Tibial nerve (tissue), 4 donors: ENCODE results near the gene TPSD1.

Experiments used
- EP300 ChIP-seq, 2 donors: sonication (generic); formaldehyde crosslinking; IDR thresholded peaks; one replicate each; pipeline ENCODE4 v1.6.1; 2017; ENCODE audit warnings: antibody characterized with exemption in 2 of 2, mild to moderate bottlenecking in 1 of 2
- POLR2A ChIP-seq, 2 donors: fragments of 450-650 bp; IDR thresholded peaks; one replicate each; pipeline ENCODE4 v1.6.1; 2017; ENCODE audit warnings: antibody characterized with exemption in 2 of 2, mild to moderate bottlenecking in 2 of 2, moderate library complexity in 2 of 2
- TF ChIP-seq, protein P1 (sequence below), 5 experiments: fragments of 200-600 bp in 3 of 5; fragments of 450-650 bp in 2 of 5; sonication (generic) in 3 of 5; IDR thresholded peaks; one replicate each; pipeline ENCODE4 v1.5.1; 2016 to 2019; ENCODE audit warnings: antibody characterized with exemption in 5 of 5, mild to moderate bottlenecking in 3 of 5, moderate library complexity in 2 of 5

DNA sequence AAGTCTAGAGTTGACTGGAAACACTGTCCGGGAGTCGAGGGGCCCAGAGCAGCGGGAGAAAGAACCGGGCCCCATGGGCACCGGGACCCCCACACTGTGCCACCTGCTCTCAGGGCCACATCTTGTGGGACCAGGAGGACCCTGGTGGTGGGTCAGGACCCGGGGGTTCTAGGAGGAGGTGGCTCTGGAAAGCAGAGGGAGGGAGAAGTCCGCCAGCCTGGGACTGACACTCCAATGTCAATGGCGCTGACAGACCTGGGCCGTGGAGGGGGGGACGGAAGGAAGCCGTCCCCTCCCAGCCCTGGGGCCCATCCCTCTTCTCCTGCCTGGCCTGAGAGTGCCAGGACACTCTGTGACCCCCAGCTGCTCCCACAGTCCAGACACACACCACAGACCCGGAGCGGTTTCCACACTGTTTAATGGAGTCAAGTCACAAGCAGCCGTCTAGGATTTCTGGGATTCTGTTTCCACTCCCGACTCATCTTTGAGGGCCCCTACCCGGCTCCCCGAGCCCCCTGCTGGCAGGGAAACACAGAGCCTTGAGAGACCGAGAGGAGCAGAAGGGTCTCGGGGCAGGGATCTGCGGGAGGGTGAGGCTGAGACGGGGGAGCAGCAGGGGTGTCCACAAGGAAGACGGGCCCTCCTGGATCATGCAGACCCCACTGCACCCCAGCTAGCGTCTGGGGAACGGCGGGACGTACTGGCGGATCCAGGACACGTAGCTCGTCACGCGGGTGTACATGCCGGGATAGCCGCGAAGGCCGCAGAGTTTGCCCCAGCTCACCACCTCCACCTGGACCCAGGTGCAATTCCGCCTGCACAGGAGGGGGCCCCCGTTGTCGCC is 30.0 kb downstream of the TPSD1 start:
- TF ChIP-seq, protein P1, sequence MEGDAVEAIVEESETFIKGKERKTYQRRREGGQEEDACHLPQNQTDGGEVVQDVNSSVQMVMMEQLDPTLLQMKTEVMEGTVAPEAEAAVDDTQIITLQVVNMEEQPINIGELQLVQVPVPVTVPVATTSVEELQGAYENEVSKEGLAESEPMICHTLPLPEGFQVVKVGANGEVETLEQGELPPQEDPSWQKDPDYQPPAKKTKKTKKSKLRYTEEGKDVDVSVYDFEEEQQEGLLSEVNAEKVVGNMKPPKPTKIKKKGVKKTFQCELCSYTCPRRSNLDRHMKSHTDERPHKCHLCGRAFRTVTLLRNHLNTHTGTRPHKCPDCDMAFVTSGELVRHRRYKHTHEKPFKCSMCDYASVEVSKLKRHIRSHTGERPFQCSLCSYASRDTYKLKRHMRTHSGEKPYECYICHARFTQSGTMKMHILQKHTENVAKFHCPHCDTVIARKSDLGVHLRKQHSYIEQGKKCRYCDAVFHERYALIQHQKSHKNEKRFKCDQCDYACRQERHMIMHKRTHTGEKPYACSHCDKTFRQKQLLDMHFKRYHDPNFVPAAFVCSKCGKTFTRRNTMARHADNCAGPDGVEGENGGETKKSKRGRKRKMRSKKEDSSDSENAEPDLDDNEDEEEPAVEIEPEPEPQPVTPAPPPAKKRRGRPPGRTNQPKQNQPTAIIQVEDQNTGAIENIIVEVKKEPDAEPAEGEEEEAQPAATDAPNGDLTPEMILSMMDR (IDR thresholded peaks at IDR 0.05) = no peak
- no peak for TF ChIP-seq POLR2A (IDR thresholded peaks at IDR 0.05)
- TF ChIP-seq EP300 (IDR thresholded peaks at IDR 0.05) = no peak
